ENCODE results near the gene KRTDAP. TPM values are rescaled to one million over a fixed set of nuclear protein-coding genes. Genes with fewer than 3 reads are reported as not detected.
A peak's percentile ranks its signal among the peaks of the same experiment; 100 is the strongest.

The KRTDAP gene
- total and polyA plus RNA-seq, 10 of the 15 experiments (the other 5 are each of a cell fraction or from before 2014, with no cell fraction given): 0.23 TPM; not detected in 9

DNA sequence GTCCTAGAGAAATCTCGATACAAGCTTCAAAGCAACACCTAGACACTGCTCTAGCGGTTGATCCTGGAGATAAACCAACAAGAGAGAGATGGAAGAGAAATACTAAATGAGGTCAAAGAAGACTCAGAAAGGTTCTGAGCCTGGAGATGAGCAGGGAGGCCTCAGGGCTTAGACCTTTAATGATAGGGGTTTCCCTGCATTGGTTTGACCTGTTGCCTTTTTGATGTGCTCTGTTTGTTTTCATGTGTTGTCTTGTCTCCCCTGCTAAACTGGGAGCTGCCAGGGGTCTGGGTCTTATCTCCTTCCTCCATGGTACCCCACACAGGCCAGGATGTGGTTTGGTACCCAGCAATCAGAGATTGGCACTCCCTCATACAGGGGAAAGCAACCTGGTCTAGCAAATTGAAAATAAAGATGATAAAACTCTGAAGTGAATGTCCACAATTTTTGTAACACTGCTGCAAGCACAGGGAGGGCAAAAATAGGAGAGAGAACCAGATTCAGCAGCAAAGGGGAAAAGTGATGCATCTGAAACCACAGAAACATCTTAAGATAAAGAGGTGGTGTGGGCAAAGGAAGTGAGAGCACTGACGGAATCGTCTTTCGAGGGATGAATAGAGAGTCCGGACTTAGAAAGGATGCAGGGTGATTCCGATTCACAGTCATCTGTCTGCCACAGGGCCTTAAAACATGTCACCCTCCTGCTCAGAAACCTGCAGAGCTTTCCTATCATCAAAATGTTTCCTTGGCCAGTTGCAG, 38.7 kb downstream of the KRTDAP start:
- ChIA-PET SMC1A (ENCODE audit: uncharacterized antibody, unreplicated experiment) (interaction anchor here (0.7 to 17.4 kb wide), 15 partner anchors 9 to 119 kb away, joined by 3 to 237 read pairs (median 4); no protein-coding TSS in a partner anchor), CTCF (interaction anchor here (0.8 to 2.5 kb wide), 11 partner anchors 9 to 98 kb away, joined by 3 to 21 read pairs (median 4); no protein-coding TSS in a partner anchor), POLR2A (interaction anchor here (0.6 to 4.0 kb wide), 8 partner anchors 10 to 380 kb away, joined by 3 to 35 read pairs (median 4); partner anchors contain the start of gene CD22), RAD21 (ENCODE audit: unreplicated experiment) (interaction anchor here (0.8 to 6.8 kb wide), 7 partner anchors 10 to 310 kb away, joined by 3 to 67 read pairs (median 4); no protein-coding TSS in a partner anchor)
- Histone ChIP-seq H3K9me3 (replicated peaks; ENCODE audit: control insufficient read depth, insufficient read depth, low read length) (no peaks in the 10 kb centered on the region), H3K4me1 (ENCODE audit: control insufficient read depth, insufficient read depth, low read length) (peaks cover 57% of the 10 kb centered on the region), H3K27me3 (replicated peaks in 1 of 2; ENCODE audit: control insufficient read depth in 2 of 2, insufficient read depth in 2 of 2, low read length in 1 of 2) (no peaks in the 10 kb centered on the region), H3K4me2 (ENCODE audit: control insufficient read depth, insufficient read depth) (peak overlapping the region; percentile 65), H3K27ac (ENCODE audit: control insufficient read depth, insufficient read depth) (peak overlapping the region; percentile 55), H3K4me3 (no peak overlapping the region), H2AFZ (ENCODE audit: control insufficient read depth, low read depth, low read length) (no peak overlapping the region), H3K36me3 (ENCODE audit: control insufficient read depth in 2 of 2, insufficient read depth in 2 of 2, low read length in 1 of 2) (no peaks in the 10 kb centered on the region), H4K20me1 (ENCODE audit: control insufficient read depth, insufficient read depth) (no peaks in the 10 kb centered on the region), H3K9ac (ENCODE audit: control insufficient read depth, insufficient read depth, low read length) (peak overlapping the region; percentile 15; the same call in 1 of the 2 replicates), H3K79me2 (ENCODE audit: control insufficient read depth, insufficient read depth, low read length) (no peaks in the 10 kb centered on the region; the same call in 1 of the 2 replicates)
- FAIRE-seq (peak; percentile 68), DNase-seq (ENCODE audit: low read depth, low spot score) (peak; percentile 86), ATAC-seq (peak; percentile 93)
- in situ Hi-C loops (cut with MboI) (no loop called here), intact Hi-C loops (cut with micrococcal nuclease; ENCODE audit: unreplicated experiment) (loop anchor here (1.0 kb wide), 1 partner anchor 11 kb away; no protein-coding TSS in a partner anchor)
- WGBS (ENCODE audit: insufficient coverage, insufficient replicate concordance, low lambda C conversion rate, missing lambda C conversion rate): 18% methylated on average over 7 of the region's 7 CpGs
- BruUV-seq (replicated peaks): no TSS peak
- TF ChIP-seq, protein P1, sequence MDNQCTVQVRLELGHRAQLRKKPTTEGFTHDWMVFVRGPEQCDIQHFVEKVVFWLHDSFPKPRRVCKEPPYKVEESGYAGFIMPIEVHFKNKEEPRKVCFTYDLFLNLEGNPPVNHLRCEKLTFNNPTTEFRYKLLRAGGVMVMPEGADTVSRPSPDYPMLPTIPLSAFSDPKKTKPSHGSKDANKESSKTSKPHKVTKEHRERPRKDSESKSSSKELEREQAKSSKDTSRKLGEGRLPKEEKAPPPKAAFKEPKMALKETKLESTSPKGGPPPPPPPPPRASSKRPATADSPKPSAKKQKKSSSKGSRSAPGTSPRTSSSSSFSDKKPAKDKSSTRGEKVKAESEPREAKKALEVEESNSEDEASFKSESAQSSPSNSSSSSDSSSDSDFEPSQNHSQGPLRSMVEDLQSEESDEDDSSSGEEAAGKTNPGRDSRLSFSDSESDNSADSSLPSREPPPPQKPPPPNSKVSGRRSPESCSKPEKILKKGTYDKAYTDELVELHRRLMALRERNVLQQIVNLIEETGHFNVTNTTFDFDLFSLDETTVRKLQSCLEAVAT (IDR thresholded peaks at IDR 0.05): peak; percentile 61; the same call in 1 of the 2 replicates
- TF ChIP-seq BHLHE40 (IDR thresholded peaks at IDR 0.05; ENCODE audit: borderline replicate concordance in 1 of 2, low read depth in 2 of 2, low read length in 1 of 2) (peak; percentile 26 to 46; a peak in 2 of 4 replicates), RFX5 (IDR thresholded peaks at IDR 0.05; ENCODE audit: low read depth, low read length) (no peak), TCF7 (IDR thresholded peaks at IDR 0.05; ENCODE audit: borderline replicate concordance) (0 out of 2 replicates have a peak, but pooled peaks have one; percentile 44), JUND (IDR thresholded peaks at IDR 0.05; ENCODE audit: low read depth, low read length) (no peak), CREM (IDR thresholded peaks at IDR 0.05; ENCODE audit: low read depth) (peak; percentile 70), NFYA (IDR thresholded peaks at IDR 0.05; ENCODE audit: borderline replicate concordance, low read depth, low read length) (no peak), IKZF2 (IDR thresholded peaks at IDR 0.05) (peak; percentile 94 to 95), GATAD2B (conservative IDR thresholded peaks at IDR 0.05; ENCODE audit: low read depth) (peak; percentile 72; the same call in 1 of the 2 replicates), IKZF1 (conservative IDR thresholded peaks at IDR 0.05) (peak; percentile 92), TCF12 (IDR thresholded peaks at IDR 0.05; ENCODE audit: low read depth, low read length) (0 out of 2 replicates have a peak, but pooled peaks have one; percentile 3)
- TF ChIP-seq, protein P2, sequence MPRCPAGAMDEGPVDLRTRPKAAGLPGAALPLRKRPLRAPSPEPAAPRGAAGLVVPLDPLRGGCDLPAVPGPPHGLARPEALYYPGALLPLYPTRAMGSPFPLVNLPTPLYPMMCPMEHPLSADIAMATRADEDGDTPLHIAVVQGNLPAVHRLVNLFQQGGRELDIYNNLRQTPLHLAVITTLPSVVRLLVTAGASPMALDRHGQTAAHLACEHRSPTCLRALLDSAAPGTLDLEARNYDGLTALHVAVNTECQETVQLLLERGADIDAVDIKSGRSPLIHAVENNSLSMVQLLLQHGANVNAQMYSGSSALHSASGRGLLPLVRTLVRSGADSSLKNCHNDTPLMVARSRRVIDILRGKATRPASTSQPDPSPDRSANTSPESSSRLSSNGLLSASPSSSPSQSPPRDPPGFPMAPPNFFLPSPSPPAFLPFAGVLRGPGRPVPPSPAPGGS (IDR thresholded peaks at IDR 0.05; ENCODE audit: borderline replicate concordance, insufficient read depth, low read depth, low read length, poor library complexity, severe bottlenecking): peak; percentile 62
- TF ChIP-seq, protein P3, sequence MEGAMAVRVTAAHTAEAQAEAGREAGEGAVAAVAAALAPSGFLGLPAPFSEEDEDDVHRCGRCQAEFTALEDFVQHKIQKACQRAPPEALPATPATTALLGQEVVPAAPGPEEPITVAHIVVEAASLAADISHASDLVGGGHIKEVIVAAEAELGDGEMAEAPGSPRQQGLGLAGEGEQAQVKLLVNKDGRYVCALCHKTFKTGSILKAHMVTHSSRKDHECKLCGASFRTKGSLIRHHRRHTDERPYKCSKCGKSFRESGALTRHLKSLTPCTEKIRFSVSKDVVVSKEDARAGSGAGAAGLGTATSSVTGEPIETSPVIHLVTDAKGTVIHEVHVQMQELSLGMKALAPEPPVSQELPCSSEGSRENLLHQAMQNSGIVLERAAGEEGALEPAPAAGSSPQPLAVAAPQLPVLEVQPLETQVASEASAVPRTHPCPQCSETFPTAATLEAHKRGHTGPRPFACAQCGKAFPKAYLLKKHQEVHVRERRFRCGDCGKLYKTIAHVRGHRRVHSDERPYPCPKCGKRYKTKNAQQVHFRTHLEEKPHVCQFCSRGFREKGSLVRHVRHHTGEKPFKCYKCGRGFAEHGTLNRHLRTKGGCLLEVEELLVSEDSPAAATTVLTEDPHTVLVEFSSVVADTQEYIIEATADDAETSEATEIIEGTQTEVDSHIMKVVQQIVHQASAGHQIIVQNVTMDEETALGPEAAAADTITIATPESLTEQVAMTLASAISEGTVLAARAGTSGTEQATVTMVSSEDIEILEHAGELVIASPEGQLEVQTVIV (IDR thresholded peaks at IDR 0.05; ENCODE audit: borderline replicate concordance, partially characterized antibody): no peak

All from GM12878 (cell line).